CD4-positive, alpha-beta T cell treated with Interleukin-6 at 100 ng/mL for 8 hours (primary cell): Measurements from ENCODE around the gene BEGAIN.

Experiments
- DNase-seq: peaks from one replicate; pipeline ENCODE4 v3.0.0-alpha.2; 2020; ENCODE audit warnings: mixed read lengths, low spot score

Gene BEGAIN

DNA sequence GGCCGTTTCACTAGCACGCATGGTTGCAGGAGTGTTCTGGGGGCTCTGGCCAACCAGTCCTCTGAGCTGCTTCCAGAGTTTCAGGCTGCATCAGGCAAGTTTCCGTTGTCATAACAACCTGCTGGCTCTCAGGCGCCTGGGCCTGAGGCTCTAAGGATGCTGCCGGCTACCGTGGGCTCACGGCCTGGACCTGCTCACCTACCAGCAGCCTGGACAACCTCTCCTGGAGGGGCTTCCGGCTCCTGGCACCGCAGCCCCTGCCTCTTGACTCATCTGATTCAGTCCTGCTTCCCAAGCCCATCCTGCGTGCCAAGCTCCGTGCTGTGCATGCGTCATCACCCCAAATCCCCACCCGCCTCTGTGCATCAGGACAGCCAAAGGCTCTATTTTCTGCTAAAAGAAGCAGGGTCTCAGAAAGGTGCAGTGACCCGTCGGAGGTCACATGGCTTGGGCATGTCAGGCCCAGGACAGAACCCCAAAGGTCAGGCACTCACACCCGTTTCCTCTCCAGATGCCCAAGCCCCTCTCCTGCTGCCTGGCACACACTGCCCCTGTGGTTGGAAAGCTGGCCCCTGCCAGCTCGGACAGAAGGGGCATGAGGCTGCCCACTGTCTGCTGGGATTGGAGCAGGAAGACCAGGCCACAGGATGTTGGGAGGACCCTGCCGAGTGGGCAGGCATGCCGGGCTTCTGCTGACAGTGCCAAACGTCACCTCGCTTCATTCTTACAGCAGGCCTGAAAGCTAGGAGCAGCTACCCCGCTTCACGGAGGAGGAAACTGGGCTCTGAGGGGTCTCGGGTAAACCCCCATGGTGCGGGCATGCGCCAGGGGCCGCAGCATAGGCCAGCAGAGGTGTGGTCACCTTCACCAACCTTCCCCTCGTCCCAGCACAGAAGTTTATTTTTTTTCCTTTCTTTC is 5.7 kb downstream of the BEGAIN start:
- DNase-seq, result no peak

DNA sequence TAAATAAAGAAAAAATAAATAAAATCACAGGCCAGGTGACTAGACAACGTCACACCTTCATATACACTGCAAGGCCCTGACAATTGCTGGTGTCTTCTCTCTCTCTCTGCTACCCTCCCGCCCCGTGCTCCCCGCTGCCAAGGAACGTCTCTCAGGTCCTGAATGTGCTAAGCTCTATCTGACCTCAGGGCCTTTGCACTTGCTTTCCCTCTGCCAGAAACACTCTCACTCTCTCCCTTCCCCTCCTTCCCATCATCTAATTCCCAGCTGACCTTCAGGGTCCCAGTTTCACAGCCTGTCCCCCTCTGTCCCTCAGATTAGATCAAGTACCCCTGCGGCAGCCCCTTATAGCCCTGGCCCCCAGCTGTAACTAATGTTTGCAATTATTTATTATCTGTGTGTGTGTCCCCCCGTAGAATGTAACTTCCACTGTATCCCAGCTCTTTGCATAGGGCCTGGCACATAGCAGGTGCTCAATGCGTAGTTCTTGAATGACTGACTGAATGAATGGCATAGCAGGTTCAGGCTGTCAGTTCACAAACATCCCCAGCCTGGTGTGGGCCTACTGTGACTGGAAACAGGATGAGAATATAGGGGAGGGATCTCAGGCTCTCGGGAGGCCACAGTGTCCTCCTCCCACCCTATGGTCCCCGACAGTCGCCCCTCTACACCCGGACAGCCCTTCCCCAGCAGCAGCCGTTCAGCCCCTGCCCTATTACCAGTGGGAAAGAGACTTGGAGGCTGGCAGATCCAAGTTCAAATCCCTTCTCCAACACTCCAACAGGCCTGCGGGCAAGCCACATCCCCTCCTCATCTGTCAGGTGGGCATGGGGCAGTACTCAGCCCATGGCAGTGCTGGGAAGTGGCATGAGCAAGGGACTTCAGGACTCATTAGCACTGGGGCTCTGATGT is 6.6 kb downstream of the BEGAIN start:
- DNase-seq, result no peak

DNA sequence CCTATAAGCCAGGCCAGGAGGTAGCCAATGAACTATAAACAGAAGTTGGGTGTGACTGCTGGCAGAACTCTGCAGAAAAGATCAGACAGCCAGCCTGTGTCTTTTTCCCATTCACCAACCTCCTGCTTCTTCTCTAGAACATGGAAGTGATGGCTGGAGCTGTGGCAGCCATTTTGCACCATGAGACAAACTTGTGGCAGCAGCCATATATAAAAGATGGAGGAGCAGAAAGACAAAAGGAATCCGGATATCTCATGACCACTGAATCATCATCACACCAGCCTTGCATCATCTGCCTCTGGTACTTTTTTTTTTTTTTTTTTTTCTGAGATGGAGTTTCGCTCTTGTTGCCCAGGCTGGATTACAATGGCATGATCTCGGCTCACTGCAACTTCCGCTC is 8.7 kb downstream of the BEGAIN start:
- DNase-seq, result no peak

DNA sequence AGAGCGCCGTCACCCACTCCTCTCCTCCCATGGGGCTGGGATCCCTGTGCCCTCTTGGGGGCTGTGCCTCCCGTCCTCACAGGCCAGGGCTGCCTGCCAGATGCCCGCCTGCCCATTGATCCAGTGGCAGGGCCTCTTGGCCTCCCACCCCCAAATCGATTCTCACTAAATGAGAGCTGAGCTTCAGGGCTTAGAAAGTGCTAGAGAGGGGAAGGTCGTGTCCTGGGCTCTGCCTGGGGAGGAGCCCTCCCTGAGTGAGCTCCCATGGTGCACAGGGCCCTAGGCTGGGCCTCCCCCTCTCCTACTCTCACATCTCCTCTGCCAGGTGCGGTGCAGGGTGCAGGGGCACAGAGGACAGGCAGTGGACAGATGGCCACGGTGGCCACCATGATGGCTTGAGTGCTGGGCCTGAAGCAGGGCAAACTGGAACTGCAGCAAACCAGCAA is 9.2 kb downstream of the BEGAIN start:
- DNase-seq, result no peak

DNA sequence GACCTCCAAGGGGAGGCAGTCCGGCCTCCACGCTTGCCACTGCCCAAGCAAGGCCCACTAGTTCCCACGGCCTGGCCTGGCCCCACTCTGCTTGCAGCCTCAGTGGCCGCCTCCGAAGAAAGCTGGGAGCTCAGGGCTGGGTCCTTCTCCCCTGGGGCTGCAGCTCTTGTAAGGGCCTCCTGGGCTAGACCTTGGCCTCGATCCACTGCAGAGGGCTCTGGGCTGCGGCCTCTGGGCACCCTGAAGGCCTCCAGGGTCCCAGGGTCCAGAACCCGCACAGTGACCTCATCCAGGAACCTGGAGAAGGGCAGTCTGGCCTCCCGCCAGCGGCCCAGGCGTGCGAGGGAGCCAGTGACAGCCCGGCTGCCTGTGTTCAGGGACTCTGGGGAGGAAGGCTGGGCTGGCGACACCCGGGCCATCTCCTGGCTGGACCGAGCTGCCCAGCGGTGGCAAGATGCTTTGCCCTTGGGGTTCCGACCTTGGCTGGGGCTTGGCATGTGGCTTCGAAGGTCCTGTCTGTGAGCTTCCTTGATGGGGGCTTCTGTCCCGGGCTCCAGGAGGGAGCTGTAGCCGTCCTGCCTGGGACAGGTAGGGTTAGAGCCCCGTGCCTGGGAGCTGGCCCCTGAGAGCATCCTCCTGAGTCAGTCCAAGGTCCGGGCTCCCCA is 9.8 kb downstream of the BEGAIN start:
- DNase-seq, result no peak

DNA sequence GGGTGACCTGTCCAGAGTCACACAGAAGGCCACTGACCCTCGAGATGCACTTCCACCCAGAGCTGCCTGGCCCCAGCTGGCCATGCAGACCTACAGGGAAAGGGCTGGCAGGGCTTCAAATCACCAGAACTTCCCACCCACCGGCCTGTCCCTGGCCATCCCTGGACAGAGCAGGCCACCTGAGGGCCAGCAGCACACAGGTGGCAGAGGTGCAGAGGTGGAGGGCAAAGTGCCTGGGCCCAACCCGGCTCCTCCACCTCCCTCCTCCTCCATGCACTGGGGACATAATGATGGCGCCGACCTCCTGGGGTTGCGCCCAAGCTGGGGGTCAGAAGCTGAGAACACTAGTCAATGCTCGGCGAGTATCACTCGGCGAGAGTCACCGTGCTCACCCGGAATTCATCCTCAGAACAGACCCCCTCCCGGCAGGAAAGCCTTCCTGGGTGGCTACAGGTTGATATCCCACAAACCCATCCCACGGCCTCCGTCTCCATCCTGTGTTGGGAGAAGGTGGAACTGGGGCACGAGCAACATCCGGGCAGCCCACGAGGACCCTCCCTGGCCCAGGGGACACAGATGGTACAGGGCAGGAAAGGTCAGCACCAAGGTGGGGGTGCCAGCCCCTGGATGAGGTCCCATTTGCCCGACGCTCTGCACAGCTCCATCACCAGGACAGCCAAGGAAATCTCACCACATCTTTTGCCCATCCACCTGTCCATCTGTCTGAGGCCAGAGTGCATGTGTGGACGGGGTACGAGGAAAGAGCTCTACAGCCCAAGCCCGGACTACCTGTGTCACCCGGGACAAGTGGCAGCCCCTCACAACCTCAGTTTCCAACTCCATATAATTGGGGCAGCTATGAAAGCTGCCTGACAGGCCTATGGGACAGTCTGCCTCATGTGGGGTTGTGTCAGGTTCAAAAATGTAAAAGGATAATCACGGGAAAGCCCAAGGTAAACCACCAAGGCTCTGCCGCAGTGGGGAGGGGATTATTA is 10.8 kb downstream of the BEGAIN start:
- no peak for DNase-seq

DNA sequence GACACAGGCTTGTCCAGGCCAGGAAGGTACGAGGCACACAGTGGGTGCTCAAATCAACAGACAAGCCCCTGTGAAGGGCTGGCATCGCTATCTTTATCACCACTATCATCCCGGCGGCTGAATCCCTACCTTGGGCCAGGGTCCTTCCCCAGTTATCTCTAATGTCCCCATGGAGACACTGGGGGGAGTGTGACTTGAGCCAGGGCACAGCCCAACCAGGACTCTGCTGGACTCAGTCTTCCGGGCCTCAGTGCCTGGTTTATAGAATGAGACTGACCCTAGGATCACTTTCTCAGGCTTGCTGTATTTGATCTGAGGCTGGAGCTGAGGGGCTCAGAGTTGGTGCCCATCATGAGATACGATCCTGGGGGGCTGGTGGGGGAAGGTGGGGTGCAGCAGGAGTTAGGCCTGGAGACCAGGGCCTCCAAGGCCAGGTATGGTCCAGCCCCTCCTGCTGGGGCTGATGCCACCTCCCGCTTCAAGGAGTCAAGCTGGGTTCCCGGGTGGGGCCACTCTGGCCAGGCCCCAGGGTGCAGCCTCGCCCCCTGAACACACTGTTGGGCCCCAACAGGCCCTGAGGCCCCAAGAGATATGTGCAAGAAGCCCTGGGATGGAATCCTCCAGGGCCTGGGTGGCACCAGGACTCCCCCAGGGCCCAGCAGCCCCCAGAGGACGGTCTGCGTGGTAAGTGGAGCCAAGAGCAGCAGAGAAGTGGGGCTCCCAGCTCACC is 11.8 kb downstream of the BEGAIN start:
- DNase-seq, result no peak

DNA sequence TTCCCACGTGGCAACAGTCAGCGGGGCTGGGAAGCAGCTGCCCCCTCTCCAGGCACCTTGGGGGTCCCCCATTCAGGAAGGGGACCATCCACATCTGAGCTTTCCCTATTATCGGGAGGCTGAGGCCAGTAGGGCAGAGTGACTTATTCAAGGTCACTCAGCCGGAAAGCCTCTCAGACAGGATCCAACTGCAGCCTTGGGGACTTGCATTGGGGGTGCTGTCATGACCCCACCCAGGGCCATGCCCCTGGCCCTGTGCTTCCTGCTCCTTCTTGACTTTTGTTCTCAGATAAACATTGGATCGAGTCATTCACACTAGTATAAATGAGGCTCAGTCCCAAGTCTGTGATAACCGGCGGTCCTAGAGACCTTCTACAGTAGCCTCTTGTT is 12.6 kb downstream of the BEGAIN start:
- no peak for DNase-seq

DNA sequence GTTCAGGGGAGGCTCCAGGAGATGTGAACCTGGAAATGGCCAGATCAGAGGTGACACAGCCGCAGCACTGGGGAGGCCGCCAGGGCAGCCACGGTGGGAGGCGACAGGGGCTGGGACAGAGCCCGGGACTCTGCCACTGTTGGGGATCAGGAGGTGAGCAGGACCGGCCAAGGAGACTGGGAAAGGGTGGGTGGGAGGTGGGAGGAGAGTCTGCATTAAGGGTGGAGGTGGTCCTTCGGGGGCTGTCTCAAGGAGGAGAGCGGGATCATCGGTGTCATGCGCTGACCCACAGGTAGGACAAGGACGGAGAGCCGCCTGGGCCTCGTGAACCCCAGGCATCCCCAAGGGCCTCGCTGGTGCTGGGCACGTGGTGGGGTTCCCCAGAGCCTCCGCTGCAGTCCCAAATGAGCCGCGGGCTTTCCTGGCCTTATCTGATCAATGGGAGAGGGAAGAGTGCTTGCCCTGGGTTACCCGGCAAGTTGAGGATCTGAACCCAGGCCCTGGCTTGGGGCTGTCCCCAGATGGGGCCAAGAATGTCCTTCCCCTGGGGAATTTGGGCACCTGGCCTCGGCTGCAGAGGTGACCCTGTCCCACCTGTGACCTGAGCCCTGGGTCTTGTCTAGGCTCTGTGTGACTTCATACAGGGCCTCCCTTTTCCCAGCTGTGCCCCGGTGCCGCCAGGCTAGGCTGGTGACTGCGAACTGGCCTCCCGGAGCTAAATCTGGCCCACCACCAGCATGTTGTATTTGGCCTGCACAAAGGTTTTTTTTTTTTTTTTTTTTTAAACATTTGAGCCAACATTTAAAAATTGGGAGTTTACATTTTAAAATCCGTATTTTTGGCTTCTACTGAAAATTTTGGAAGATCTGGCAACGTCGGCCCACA is 13.2 kb downstream of the BEGAIN start:
- DNase-seq, result no peak

DNA sequence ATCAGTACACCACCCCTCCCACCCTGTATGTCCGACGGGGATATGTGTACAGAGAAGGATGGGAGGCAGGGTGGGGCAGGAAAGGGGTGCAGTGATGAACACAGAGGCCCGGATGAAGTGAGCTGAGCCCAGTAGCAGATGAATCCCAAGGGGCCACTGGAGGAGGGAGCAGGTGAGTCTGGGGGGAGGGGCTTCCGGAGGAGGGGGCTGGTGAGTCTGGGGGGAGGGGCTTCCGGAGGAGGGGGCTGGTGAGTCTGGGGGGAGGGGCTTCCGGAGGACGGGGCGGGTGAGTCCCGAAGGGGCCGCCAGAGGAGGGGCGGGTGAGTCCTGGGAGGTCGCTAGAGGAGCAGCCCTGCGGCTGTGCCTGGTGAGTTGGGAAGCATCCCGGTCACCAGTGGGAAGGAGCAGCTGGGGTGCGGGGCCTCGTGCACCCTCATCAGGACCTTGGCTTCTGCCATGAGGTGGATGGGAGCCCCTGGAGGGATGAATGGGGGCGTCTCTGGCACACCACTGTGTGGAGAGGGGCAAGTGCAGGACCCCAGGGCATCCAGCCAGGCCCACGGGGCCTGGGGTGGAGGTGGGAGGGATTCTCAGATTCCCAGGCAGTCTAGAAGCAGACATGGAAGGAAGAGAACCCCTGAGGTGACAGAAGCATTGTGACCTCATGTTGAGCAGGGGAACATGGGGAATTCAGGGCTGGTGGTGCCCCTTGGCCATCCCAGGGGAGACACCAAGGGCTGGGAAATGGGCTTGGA is 14.0 kb downstream of the BEGAIN start:
- no peak for DNase-seq

DNA sequence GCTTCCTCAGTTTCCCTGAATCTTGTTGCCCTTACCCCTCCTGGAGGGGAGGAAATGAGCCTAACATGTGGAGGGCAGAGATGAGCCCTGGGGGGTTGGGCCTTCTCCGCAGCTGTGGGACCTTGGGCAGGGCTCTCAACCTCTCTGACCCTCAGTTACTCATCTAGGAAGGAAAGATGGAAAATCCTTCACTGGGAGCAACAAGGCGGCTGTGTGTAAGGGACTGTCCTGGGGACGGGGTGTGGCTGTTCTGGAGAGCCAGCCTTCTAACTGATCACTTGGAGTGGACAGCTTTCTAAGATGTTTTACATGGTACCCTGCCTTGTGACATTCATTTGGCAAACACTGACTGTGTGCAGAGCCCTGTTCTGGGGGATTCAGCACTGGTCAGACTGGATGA is 14.7 kb downstream of the BEGAIN start:
- no peak for DNase-seq

DNA sequence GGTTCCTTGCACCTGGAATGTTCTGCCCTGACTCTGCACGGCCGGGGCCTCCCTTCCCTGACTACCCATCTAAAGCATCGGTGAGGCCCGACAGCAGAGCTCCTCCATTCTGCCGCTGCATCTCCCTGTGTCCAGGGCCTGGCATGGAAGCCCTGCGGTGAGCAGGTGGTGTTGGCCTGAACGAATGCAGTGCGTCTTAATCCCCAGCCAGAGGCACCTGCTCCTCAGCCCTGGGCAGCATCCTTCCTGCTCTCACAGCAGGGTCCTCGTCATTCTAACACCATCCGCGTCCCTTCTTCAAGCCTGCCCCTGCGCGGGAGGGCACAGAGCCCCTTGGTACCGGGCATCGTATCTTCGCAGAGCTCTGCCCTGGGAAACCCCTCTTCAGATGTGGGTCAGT is 15.4 kb downstream of the BEGAIN start:
- DNase-seq, result no peak

DNA sequence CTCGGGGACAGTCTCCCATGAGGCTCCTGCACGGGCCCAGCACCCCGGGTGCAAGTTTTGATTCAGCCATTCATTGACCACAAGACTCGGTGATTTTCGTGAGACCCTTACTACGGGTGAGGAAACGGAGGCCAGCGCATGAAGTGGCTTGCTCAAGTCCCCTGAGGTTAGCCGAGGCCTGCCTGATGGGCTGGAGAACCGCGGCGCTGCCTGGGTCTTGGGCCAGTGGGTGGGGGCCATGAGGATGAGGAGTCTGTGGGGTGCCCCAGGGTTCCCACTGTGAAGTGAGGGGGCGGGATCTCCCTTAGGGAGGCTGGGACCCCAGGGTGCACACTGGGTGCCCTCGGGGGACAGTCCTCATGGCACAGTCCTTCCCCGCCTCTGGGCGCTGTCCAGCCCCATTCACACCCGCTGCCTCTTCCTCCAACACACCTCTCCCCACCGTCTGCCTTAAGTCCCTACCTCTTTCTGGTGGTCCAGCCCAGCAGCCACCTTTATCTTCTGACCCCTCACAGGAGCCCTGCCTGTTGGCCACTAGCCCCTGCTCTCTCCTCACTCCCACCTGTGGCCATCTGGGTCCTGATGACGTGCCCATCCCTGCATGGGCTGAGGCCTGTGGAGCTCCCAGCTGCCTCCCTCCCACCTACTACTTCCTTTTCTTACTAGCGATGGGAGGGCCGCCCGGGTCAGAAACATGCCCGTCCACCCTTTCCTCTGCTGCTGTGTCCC is 16.3 kb downstream of the BEGAIN start:
- DNase-seq, result no peak

DNA sequence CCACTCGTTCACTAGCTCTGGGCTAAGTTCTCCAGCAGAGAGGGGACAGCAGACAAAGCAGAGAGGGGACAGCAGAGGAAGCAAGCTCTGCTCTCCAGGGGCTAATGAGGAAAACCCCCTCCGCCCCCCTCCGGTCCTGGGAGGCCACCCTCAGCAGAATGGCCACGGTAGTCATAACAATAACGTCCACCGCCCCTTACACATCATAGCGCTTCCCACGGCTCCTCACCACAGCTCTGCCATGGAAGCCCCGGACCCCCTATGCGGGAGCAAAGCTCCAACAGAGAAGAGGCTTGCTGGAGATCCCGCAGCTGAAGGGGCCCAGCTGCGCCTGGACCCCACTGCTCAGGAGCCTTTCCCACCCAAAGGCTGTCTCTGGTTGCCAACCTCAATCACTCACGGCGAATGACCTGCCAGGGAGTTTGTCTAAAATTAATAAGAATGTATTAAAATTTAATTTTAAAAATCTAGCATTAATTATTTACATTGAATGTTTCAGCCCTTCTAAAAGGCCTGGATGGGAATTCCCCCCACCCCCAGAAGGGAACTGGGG is 17.4 kb downstream of the BEGAIN start:
- DNase-seq, result no peak

DNA sequence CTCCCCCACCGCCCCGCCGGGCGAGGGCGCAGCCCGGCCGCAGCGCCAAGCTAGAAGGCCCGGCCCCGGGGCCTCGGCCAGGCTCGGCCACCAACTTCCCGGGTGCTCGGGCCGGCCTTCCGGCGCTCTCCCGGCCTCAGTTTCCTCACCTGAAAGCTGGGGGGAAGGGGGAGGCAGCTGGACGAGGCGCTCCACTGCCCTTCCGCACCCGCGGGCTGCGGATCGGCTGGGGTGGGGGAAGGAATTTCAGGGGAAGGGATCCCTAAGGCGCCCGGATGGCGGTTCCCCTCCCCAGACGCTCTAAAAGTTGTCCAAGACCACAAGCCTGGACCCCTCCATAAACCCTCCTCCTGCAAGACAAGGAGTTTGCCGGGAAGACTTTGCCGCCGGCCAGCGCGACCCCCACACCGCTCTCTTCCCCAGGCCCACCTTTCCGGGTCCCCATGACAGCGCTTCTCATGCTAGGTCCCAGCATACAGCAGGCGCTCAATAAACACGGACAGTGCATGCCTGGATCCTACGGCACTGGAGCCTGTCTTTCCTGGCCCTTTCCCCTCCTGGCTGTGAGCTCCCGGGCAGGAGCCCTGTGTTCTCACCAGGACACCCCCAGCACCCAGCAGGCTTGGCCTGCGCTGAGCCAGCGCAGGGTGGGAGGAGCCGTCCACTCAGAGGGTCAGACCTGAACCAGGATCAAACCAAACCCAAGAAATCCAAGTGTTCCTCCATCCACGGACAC is 18.1 kb downstream of the BEGAIN start:
- DNase-seq, result no peak

DNA sequence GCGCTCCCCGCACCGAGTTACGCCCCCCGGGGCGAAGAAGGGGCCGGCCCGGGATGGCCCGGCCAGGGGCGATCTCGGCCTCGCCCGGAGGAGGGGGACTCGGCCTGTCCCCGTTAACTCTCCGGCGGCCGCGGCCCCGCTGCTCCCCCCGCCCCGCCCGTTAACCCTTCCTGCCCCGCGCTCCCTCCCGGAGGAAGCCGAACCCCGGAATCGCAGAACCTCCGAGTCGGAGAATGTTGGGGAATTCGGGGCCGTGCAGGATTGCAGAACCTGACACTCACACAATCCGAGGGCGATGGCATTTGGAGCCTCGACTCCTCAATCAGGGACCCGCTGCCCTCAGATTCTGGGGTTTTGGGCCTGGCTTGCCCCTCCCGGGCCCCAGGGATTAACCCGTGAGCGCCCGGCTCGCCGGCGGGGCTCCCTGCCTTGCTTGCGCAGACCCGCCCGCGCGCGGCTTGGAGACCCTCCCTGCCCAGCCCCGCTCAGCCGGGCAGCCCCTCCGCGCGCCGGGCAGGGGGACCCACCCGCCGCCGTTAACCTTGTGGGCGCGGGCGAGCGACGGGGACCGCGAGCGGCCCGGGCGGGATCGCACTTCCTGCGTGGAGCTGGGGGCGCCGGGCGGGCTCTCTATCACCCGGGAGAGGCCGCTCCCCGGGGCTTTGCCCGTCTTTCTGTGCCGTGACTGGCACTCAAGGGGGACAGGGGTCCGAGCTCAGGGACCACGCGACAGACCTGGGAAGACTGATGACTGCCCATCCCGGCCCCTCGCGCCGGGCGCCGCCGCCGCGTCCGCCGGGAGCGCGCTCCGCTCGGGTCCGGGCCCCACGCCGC is 18.8 kb downstream of the BEGAIN start:
- no peak for DNase-seq
